ENCODE results near the gene SEBOX. TPM values are rescaled to one million over a fixed set of nuclear protein-coding genes. Genes with fewer than 3 reads are reported as not detected.

The SEBOX gene
- total RNA-seq, 1 donor, result not detected

DNA sequence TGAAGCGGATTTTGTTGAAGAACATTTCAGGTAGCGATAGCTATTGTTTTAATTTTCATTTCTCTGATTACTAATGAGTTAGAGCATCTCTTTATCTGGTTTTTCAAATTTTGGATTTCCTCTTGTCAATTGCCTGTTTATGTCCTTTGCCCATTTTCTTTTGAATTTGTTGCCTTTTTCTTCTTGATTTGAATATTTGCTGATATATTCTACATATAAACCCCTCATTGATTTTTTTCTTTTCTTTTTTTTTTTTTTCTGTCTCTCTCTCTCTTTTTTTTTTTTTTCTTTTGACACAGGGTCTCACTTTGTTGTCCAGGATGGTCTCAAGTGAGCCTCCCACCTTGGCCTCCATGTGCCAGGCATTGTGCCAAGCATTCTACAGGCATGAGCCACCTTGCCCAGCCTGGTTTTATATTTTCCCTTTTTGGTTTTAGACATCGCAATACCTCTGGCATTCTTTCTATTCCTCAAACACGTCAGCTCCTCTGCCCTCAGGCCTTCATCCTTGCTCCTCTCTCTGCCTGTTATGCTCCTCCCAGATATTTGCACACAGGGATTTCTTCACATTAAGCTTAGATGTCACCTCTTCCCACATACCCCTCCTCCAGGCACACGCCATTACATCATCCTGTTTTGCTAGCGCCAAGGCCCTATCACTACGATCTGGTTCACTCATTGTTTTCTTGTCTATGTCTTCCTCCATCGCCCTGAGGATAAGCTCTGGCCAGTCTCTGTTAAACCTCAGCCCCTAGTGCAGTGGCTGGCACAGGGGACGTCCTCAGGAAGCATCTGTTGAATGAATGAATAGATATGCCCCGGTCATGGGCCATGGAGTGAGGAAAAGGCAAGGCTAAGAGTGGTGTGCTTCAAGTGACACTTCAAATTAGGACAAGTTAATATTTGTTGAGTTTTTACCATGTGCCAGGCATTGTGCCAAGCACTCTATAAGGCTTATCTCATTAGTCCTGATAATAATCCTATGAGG is 15.1 kb upstream of the SEBOX start:
- TF ChIP-seq, protein P1, sequence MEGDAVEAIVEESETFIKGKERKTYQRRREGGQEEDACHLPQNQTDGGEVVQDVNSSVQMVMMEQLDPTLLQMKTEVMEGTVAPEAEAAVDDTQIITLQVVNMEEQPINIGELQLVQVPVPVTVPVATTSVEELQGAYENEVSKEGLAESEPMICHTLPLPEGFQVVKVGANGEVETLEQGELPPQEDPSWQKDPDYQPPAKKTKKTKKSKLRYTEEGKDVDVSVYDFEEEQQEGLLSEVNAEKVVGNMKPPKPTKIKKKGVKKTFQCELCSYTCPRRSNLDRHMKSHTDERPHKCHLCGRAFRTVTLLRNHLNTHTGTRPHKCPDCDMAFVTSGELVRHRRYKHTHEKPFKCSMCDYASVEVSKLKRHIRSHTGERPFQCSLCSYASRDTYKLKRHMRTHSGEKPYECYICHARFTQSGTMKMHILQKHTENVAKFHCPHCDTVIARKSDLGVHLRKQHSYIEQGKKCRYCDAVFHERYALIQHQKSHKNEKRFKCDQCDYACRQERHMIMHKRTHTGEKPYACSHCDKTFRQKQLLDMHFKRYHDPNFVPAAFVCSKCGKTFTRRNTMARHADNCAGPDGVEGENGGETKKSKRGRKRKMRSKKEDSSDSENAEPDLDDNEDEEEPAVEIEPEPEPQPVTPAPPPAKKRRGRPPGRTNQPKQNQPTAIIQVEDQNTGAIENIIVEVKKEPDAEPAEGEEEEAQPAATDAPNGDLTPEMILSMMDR (IDR thresholded peaks at IDR 0.05; ENCODE audit: insufficient read depth, low read length), result no peak
- no peak overlapping the region for H3K4me3 ChIP-seq (ENCODE audit: low read depth, low read length)
- DNase-seq (ENCODE audit: low read depth), result peak; percentile 38

- no peak for DNase-seq (ENCODE audit: low read depth)
- TF ChIP-seq, protein P1 (IDR thresholded peaks at IDR 0.05; ENCODE audit: insufficient read depth, low read length), result no peak
- H3K4me3 ChIP-seq (ENCODE audit: low read depth, low read length), result peak overlapping the region; percentile 71
Measured at GRCh38 chr17:28372945-28373274, 7.9 kb upstream of the SEBOX start.

DNA sequence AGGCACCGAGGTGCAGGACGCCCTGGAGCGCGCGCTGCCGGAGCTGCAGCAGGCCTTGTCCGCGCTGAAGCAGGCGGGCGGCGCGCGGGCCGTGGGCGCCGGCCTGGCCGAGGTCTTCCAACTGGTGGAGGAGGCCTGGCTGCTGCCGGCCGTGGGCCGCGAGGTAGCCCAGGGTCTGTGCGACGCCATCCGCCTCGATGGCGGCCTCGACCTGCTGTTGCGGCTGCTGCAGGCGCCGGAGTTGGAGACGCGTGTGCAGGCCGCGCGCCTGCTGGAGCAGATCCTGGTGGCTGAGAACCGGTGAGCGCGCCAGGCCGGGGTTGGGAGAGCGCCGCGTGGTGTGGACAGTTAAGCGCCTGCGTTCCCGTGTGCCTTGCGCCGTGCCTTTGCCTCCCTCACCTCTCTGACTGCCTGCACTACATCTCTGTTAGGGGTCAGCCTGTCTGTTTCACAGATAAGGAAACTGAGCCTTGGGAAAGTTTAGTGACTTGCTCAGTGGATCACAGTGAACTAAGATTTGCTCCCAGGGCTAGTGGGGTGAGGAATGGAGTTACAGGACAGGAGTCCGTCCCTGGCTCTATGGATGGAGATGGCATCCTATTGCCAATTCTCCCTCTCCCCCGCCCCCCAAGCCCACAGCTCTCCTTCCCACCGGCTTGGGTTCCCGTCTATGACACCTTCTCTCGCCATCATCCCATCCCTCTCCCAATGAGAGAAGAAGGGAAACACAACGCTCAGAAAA is 7.4 kb upstream of the SEBOX start:
- TF ChIP-seq, protein P1 (IDR thresholded peaks at IDR 0.05; ENCODE audit: insufficient read depth, low read length), result no peak
- peak overlapping the region; percentile 71 for H3K4me3 ChIP-seq (ENCODE audit: low read depth, low read length)
- DNase-seq (ENCODE audit: low read depth), result peak; percentile 31

GRCh38 chr17:28371245-28372202 is 6.5 kb upstream of the SEBOX start, which contains the start of gene SARM1:
SARM1 (plus strand) TSS chr17:28371694; CDS start chr17:28372033, 339 bp downstream.
- H3K4me3 ChIP-seq (ENCODE audit: low read depth, low read length), result peak within 1 kb of the TSS; percentile 71
- TF ChIP-seq, protein P1 (IDR thresholded peaks at IDR 0.05; ENCODE audit: insufficient read depth, low read length), result no peak
- peak; percentile 82 for DNase-seq (ENCODE audit: low read depth)

- TF ChIP-seq, protein P1 (IDR thresholded peaks at IDR 0.05; ENCODE audit: insufficient read depth, low read length), result no peak
- H3K4me3 ChIP-seq (ENCODE audit: low read depth, low read length), result peak overlapping the region; percentile 71
- DNase-seq (ENCODE audit: low read depth), result no peak
Measured at GRCh38 chr17:28370744-28371103, 5.7 kb upstream of the SEBOX start.
